IPS-NIHi11 (cell line): ENCODE results near the gene C17orf114.
"Not testable (repeated sequence)": the region's sequence is repeated elsewhere in the genome, so short reads cannot be mapped to it uniquely, and the experiment has no call there.

Source experiments
- DNase-seq: peaks from one replicate; pipeline ENCODE4 v3.0.0; 2012; ENCODE audit warnings: mixed read lengths, low spot score

The C17orf114 gene

GRCh38 chr17:4802228-4802627 lies at the start of gene C17orf114:
C17orf114 (minus strand) TSS chr17:4802328.
- no peak for DNase-seq

- DNase-seq: no peak
Observed at GRCh38 chr17:4851084-4851483, 49.0 kb upstream of the C17orf114 start.

- DNase-seq: no peak
Observed at GRCh38 chr17:4850246-4850645, 48.1 kb upstream of the C17orf114 start.

- DNase-seq: no peak
Observed at GRCh38 chr17:4849011-4849536, 46.9 kb upstream of the C17orf114 start.

- no peak for DNase-seq
Observed at GRCh38 chr17:4846635-4847390, 44.7 kb upstream of the C17orf114 start.

- no peak for DNase-seq
Observed at GRCh38 chr17:4845118-4845517, 43.0 kb upstream of the C17orf114 start.

- no peak for DNase-seq
Observed at GRCh38 chr17:4843321-4844000, 41.3 kb upstream of the C17orf114 start.

GRCh38 chr17:4842376-4842775 lies 40.2 kb upstream of the C17orf114 start:
- no peak for DNase-seq

- no peak for DNase-seq
Observed at GRCh38 chr17:4840893-4841242, 38.7 kb upstream of the C17orf114 start.

GRCh38 chr17:4839965-4840892 lies 38.1 kb upstream of the C17orf114 start:
- DNase-seq: no peak

GRCh38 chr17:4839221-4839620 lies 37.1 kb upstream of the C17orf114 start:
- DNase-seq: no peak

- DNase-seq: no peak
Observed at GRCh38 chr17:4838309-4838785, 36.2 kb upstream of the C17orf114 start.

GRCh38 chr17:4837471-4838308 lies 35.6 kb upstream of the C17orf114 start:
- no peak for DNase-seq

GRCh38 chr17:4836221-4836620 lies 34.1 kb upstream of the C17orf114 start:
- no peak for DNase-seq

- no peak for DNase-seq
Observed at GRCh38 chr17:4834681-4835020, 32.5 kb upstream of the C17orf114 start.

- DNase-seq: no peak
Observed at GRCh38 chr17:4833941-4834680, 32.0 kb upstream of the C17orf114 start.

GRCh38 chr17:4833178-4833940 lies 31.2 kb upstream of the C17orf114 start, which contains the start of gene MINK1:
MINK1 (plus strand) TSS chr17:4833340; CDS start chr17:4833584, 244 bp downstream.
- DNase-seq: peak; percentile 98

- DNase-seq: not testable (repeated sequence)
Observed at GRCh38 chr17:4832829-4833177, 30.7 kb upstream of the C17orf114 start.

GRCh38 chr17:4827399-4827798 lies 25.3 kb upstream of the C17orf114 start:
- no peak for DNase-seq
